ENCODE data around the gene SLC43A1.

GRCh38 chr11:57469268-57469667 is 46.2 kb downstream of the SLC43A1 start:
- TF ChIP-seq, protein P1, sequence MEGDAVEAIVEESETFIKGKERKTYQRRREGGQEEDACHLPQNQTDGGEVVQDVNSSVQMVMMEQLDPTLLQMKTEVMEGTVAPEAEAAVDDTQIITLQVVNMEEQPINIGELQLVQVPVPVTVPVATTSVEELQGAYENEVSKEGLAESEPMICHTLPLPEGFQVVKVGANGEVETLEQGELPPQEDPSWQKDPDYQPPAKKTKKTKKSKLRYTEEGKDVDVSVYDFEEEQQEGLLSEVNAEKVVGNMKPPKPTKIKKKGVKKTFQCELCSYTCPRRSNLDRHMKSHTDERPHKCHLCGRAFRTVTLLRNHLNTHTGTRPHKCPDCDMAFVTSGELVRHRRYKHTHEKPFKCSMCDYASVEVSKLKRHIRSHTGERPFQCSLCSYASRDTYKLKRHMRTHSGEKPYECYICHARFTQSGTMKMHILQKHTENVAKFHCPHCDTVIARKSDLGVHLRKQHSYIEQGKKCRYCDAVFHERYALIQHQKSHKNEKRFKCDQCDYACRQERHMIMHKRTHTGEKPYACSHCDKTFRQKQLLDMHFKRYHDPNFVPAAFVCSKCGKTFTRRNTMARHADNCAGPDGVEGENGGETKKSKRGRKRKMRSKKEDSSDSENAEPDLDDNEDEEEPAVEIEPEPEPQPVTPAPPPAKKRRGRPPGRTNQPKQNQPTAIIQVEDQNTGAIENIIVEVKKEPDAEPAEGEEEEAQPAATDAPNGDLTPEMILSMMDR (IDR thresholded peaks at IDR 0.05; ENCODE audit: low read depth, low read length, missing input control), result no peak
- no peak for TF ChIP-seq RAD21 (IDR thresholded peaks at IDR 0.05)
- TF ChIP-seq, protein P2, sequence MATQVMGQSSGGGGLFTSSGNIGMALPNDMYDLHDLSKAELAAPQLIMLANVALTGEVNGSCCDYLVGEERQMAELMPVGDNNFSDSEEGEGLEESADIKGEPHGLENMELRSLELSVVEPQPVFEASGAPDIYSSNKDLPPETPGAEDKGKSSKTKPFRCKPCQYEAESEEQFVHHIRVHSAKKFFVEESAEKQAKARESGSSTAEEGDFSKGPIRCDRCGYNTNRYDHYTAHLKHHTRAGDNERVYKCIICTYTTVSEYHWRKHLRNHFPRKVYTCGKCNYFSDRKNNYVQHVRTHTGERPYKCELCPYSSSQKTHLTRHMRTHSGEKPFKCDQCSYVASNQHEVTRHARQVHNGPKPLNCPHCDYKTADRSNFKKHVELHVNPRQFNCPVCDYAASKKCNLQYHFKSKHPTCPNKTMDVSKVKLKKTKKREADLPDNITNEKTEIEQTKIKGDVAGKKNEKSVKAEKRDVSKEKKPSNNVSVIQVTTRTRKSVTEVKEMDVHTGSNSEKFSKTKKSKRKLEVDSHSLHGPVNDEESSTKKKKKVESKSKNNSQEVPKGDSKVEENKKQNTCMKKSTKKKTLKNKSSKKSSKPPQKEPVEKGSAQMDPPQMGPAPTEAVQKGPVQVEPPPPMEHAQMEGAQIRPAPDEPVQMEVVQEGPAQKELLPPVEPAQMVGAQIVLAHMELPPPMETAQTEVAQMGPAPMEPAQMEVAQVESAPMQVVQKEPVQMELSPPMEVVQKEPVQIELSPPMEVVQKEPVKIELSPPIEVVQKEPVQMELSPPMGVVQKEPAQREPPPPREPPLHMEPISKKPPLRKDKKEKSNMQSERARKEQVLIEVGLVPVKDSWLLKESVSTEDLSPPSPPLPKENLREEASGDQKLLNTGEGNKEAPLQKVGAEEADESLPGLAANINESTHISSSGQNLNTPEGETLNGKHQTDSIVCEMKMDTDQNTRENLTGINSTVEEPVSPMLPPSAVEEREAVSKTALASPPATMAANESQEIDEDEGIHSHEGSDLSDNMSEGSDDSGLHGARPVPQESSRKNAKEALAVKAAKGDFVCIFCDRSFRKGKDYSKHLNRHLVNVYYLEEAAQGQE (IDR thresholded peaks at IDR 0.05), result no peak
- TF ChIP-seq EGR1 (IDR thresholded peaks at IDR 0.05; ENCODE audit: low read depth in 2 of 2), result no peak
- TF ChIP-seq MAX (IDR thresholded peaks at IDR 0.05), result no peak
- TF ChIP-seq GABPA (IDR thresholded peaks at IDR 0.05 in 1 of 2, conservative IDR thresholded peaks at IDR 0.05 in 1 of 2), result no peak
- TF ChIP-seq YY1 (IDR thresholded peaks at IDR 0.05), result no peak
- no peak for TF ChIP-seq JUND (IDR thresholded peaks at IDR 0.05)
- TF ChIP-seq ATF3 (IDR thresholded peaks at IDR 0.05), result no peak
- TF ChIP-seq TAF1 (conservative IDR thresholded peaks at IDR 0.05), result no peak
- no peak for TF ChIP-seq NR2F2 (IDR thresholded peaks at IDR 0.05)
- TF ChIP-seq SP1 (IDR thresholded peaks at IDR 0.05), result no peak
- TF ChIP-seq HNF4G (IDR thresholded peaks at IDR 0.05), result no peak

All from liver (tissue), 3 donors.